ENCODE data around the gene MTA1. TPM values are rescaled to one million over a fixed set of nuclear protein-coding genes. Genes with fewer than 3 reads are reported as not detected.

Gene MTA1
- total RNA-seq, 1 donor from 2014 or later, result 192 TPM

DNA sequence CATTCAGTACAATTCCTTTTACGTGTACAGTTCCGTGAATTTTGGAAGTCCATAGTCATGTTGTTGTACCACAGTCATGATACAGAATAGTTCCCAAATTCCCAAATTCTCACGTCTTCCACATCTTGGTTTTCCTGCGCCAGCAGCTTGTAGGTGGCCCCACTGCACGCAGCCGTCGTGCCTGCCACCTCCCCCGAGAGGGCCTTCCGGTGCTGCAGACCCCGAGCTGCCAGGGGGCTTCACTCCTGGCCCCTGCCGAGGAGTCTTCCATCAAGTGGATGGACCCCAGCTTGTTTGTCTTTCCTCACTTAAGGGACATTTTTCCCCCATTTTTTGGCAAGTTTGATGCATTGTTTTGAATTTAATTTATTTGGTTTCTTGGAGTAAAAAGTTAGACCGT lies 16.8 kb downstream of the MTA1 start:
- intact Hi-C loops (cut with DNase I), result no loop called here
- ATAC-seq, result no peak
- no peak for DNase-seq (ENCODE audit: missing footprints)

DNA sequence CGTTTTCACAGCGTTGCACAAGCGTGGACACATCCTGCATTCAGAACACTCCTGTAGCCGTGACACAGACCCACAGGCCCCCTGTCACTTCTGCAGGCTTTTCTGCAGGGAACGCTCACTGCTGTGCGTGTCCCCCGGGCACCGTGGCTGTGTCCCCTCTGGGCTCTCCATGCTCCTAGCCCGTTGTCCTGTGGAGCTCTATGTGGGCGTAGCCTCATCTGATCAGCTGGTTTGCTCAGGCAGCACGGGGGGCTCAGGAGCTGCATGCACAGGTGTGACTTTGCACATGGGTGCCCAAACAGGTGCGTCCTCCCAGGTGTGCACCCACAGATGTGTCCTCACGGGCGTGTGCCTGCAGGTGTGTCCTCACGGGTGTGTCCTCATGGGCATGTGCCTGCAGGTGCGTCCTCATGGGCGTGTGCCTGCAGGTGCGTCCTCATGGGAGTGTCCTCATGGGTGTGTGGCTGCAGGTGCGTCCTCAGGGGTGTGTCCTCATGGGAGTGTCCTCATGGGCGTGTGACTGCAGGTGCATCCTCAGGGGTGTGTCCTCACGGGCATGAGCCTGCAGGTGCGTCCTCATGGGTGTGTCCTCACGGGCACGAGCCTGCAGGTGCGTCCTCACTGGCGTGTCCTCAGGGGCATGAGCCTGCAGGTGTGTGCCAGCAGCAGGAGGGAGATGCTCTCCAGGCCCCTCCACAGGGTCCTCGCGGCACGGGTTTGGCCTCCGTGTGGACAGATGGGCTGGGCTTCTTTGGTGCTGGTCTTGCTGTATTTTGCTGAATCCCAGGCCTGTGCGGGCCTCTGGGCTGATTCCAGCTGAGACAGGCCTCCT lies 17.5 kb downstream of the MTA1 start:
- no peak for ATAC-seq
- intact Hi-C loops (cut with DNase I), result no loop called here
- DNase-seq (ENCODE audit: missing footprints), result peak; percentile 49

DNA sequence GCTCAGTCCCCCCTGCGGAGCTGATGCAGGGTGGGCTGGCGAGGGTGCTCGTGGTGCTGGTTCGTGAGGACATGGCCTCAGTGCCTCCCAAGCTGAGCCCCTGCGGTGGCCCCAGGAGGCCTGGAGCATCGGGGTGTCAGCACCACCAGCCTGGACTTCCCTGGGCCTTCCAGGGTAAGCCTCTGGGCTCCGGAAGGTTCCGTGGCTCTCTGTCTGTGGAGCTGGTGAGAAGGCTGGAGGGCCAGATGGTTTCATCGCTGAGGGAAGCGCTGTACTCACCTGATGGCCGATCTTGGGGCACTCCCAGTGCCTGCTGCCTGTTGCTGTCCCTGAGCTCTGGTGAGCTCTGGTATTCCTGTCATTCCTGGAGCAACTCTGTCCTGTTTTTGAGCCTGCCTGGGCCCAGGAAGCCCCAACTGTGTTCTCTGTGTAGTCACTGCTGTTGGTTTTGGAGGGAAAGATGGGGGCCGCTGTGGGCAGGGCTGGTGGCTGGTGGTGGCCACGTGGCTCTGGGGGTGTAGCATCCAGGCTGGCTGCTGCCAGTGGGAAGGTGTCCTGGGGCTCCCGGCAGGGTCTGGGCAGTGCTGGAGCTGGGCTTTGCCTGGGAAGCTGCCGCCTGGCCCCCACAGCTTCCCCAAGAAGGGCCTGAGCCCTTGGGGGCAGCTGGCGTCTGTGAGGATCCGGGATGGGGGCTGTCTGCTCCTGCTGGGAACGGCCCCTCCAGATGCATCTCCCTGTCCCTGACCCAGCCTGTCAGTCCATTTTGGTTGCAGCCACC lies 18.3 kb downstream of the MTA1 start:
- intact Hi-C loops (cut with DNase I), result no loop called here
- ATAC-seq (no peak), DNase-seq (ENCODE audit: missing footprints) (peak; percentile 37)

DNA sequence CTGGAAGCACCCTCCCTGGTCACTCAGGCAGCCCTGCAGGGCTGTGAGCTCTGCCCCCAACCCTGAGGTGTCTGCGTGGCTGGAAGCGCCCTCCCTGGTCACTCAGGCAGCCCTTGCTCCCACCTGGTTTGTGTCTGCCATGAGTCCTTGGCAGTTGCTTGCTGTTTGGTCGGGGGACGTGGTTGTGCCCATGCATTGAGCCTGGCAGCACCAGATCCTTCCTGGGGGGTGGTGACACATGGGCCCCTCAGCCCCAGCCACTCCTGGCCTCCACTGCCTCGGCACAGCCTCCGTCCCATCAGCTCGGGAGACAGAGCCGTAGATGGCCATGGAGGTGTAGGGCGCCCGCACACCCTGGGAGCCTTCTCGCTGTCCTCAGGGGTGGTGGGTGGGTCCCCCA lies 19.6 kb downstream of the MTA1 start:
- intact Hi-C loops (cut with DNase I), result no loop called here
- peak; percentile 39 for DNase-seq (ENCODE audit: missing footprints)
- ATAC-seq, result no peak

DNA sequence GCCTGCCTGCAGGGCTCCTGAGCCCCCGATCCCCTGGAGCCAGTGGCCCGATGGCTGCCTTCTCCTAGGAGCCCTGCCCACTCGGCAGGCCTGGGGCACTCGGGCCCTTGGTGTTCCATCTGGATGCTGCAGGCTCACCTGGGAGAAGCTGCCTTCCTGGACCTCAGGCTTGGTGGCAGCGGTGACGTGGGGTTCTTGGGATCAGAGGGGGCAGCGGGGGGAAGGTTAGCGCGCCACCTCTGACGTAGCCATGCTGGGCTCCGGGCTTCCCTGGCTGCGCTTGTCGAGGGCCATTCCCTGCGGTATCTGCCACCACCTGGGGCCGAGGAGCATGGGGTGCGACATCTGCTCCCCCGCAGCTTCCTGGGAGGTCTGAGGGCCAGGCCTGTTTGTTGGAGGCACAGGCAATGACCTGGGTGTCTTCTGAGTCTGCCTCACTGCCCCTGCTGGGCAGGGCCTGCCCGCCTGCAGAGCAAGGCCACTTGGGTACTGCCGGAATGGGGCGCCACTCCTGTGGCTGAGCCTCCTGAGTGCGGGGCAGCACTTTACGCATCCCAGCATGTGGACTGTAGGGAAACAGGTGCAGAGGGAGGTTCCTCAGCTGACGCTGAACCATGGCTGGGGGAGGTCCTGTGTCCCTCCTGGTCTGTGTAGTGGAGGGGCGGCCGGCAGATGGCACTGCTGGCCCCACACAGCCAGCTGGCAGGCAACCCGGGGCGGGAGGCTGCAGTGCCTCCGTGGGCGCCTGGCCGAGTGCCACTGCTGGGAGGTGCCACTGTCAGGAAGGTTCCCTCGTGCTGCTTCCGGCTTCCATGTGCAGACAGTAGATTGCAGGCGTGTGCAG lies 20.3 kb downstream of the MTA1 start:
- ATAC-seq, result no peak
- DNase-seq (ENCODE audit: missing footprints), result peak; percentile 37
- intact Hi-C loops (cut with DNase I), result no loop called here

DNA sequence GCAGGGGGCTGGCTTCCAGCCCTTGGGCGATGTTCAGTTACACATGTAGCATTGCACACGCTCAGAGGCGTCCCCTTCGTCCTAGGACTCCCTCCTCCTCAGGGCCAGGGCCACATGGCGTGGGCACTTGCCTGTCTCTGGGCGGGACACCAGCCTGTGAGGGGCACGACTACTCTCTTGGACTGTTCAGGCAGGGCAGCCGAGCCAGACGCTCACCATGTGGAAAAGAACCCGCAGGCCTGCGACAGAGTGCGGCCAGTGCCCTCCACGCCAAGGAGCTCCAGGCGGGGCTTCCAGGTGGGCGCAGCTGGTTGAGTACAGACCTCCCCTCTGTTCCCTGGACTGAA lies 20.9 kb downstream of the MTA1 start:
- DNase-seq (ENCODE audit: missing footprints) (peak; percentile 32), ATAC-seq (no peak)
- intact Hi-C loops (cut with DNase I), result no loop called here

DNA sequence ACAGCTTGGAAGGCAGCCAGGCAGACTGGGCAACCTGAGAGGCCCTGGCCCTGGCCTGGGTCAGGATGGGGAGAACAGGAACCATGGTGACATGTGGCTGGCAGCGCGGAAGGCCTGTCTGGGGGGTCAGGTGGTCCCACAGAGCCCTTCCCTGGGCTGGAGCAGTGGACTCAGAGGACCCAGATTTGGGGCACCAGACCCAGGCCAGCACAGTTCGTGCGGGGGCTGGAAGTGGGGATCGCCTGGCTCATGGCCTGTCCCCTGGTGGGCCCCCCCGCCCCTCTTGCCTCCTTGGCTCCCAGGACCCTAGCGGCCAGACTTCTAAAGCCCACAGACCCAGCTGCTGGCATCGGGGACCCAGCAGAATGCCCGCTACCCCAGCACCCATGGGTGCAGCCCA lies 21.4 kb downstream of the MTA1 start:
- ATAC-seq (no peak), DNase-seq (ENCODE audit: missing footprints) (no peak)
- intact Hi-C loops (cut with DNase I), result no loop called here

DNA sequence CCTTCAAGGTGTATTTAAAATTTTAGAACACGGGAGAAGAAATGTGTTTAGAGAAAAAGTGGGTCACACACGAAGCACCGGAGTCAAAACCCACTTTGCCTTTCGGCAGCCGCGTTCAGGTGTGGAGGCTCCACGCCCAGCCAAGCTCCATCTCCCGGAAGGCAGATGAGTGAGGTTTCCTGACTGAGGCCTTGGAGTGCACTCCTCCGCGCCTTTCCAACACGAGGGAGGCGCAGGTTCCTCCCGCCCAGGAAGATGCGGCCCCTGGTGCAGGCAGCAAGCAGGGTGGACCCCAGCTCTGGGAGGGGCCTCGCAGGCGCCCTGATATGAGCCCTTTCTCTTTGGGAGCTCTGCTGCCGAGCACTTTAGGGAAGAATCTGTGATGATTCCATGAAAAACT lies 22.5 kb downstream of the MTA1 start:
- DNase-seq (ENCODE audit: missing footprints) (peak; percentile 42), ATAC-seq (no peak)
- intact Hi-C loops (cut with DNase I), result no loop called here

DNA sequence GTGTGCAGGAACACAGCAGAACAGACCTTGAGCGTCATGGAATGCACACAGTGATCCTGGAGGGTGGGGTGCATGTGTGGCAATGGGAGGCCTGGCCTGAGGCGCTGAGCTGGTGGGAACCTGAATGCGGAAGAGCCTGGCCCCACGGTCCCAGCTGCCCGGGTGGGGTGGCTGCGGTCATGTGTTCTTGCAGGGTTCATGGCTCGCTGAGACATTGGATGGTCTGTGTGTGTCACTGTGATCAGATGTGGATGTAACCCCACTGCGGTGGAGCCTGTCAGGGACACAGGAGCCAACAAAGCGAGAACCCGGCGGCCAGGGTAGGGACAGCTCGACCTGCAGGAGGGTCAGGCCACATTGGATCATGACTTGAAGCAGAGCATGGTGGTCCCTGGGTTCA lies 23.2 kb downstream of the MTA1 start:
- intact Hi-C loops (cut with DNase I), result no loop called here
- ATAC-seq, result no peak
- DNase-seq (ENCODE audit: missing footprints), result no peak

DNA sequence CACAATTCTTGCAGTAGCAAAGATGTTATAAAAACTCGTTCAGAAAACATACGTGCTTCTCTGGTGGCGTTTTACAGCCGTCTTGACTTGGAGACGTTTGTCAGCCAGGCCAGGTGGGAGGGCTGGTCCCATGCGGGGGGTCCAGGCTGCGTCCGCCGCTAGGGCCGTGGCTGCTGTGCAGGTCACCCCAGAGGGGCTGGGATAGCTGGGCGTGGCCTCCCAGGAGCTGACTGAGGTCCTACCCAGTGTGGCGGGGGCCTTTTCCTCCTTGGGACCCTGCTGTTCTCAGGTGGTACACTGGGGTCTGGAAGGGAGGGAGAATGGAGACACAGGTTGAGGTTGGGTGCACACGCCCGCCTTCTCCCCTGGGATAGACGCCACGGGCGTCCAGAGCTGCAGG lies 25.2 kb downstream of the MTA1 start:
- DNase-seq (ENCODE audit: missing footprints), result no peak
- no peak for ATAC-seq
- intact Hi-C loops (cut with DNase I), result loop anchor here (5.0 kb wide), 1 partner anchor 73 kb away; no protein-coding TSS in a partner anchor

DNA sequence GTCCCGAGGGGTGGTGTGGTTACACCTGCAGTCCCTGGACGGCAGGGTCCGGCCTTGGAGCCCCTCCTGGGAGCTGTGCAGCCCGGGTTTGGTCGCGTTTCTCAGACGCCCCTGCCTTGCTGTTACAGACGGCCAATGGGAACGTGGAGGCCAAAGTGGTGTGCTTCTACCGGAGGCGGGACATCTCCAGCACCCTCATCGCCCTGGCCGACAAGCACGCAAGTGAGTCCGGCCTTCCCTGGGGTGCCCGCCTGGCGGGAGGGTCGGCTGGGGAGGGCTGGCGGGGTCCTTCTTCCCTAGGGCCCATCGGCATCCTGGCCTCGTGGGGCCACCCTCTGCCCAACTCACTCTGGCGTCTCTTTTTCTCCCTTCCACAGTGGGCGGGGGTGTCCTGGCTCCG lies 25.7 kb downstream of the MTA1 start:
- DNase-seq (ENCODE audit: missing footprints) (no peak), ATAC-seq (no peak)
- intact Hi-C loops (cut with DNase I), result loop anchor here (5.0 kb wide), 1 partner anchor 73 kb away; no protein-coding TSS in a partner anchor

DNA sequence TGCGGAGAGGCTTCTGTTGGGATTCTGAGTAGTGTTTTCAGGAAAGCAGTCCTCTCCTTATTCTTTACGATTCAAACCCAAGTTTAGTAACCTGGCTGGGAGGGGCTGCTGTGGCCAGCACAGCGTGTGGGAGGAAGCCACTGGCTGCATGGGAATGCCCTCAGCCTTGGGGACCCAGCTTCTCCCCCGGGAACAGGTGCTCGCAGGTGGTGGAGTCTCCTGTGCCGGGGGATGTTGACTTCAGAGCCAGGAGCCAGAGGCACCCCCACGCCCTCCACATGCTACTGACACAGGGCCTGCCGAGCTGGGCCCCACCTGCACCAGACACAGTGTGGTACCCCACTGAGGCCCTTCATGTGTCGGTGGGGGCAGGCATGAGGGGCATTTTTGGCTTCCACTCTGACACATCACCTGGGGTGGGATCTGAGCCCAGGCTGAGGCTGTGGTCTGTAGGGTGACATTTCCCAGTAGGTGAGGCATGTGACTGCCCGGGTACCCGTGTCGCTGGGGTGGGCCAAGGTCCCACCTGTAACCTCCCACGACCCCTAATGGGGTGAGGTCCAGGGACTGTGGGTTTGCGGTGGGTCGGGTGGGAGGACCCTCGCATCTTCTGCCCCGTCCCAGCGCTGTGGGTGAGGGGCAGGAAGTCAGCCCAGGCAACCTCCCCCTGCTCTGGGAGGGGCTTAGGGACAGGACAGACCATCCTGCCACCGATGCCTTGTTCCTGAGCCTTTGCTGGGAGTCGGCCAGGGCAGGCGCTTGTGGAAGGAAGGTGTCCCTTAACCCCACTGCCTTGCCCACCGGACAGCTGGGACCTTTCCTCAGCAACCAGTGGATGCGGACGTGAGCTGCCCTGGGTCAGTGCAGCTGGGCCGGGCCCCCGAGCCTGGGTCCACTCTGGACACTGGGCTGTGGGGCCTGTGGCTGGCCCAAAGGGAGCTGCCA lies 26.5 kb downstream of the MTA1 start:
- no peak for DNase-seq (ENCODE audit: missing footprints)
- intact Hi-C loops (cut with DNase I), result loop anchor here (5.0 kb wide), 1 partner anchor 74 kb away; no protein-coding TSS in a partner anchor

DNA sequence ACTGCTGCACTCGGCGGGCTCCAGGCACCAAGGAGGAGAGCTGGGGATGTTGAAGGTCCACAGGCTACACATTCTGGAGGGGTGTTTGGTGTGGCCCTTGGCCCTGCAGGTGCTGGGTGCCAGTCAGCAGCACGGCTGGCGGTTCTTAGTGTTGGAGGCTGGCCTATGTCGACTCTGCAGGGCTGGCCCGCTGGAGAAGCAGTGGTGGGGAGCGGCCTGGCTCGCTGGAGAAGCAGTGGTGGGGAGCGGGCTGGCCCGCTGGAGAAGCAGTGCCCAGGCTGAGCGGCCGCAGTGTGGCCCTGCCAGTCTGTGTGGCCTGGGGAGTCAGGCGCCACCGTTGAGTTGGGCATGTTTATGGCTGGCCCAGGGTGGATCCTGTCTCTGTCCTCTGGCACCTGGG lies 27.3 kb downstream of the MTA1 start:
- no peak for DNase-seq (ENCODE audit: missing footprints)
- intact Hi-C loops (cut with DNase I), result loop anchor here (5.0 kb wide), 1 partner anchor 75 kb away; no protein-coding TSS in a partner anchor
- ATAC-seq, result no peak

More for the DNA sequence above, 26.5 kb downstream of the MTA1 start:
- ATAC-seq, result no peak

DNA sequence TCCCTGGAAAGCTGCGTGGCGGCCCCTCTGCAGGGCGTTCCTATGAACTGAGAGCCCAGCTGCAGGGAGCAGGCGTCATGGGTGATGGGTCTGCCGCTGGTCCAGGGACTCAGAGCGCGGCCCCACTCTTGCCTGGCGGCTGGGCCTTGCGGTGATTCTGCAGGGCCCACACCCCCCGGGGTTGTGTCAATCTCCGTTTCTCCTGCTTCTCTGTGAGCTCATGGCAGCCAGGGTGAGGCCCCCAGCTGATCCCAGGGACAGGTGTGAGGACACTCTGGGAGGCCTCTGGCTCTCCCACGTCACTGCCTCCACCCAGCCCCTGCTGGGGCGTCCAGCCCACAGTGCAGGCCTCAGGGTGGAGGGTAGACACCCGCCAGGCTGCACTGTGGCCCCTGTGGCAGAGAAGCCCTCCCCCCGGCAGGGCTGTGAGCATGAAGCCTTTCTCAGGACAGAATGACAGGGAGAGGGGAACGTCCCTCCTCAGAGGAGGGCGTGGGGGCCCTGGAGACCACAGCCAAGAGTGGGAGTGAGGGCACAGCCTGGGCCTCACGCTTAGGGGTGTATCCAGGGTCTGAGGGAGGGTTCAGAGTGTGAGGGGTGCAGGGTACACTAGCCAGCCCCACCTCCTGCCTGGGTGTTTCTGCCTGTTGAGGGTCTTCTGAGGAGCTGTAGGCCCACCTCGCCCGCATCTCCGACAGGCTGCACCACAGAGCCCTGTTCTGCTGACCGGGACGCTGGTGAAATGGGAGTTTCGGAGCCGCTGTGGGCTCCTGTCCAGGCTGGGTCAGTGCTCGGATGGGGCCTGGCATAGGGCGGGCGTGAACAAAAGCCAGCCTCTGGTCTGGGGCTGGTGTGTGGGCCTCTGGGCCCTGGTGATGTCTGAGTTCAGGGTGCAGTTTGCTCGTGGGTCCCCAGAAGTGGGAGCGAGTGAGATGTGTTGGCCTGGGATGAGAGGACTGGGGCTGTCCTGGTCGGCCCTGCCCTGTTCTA lies 28.3 kb downstream of the MTA1 start:
- ATAC-seq (peak; percentile 4), DNase-seq (ENCODE audit: missing footprints) (no peak)
- intact Hi-C loops (cut with DNase I), result loop anchor here (1.0 to 5.0 kb wide), 3 partner anchors 27 to 76 kb away; partner anchors contain the start of gene CRIP2

DNA sequence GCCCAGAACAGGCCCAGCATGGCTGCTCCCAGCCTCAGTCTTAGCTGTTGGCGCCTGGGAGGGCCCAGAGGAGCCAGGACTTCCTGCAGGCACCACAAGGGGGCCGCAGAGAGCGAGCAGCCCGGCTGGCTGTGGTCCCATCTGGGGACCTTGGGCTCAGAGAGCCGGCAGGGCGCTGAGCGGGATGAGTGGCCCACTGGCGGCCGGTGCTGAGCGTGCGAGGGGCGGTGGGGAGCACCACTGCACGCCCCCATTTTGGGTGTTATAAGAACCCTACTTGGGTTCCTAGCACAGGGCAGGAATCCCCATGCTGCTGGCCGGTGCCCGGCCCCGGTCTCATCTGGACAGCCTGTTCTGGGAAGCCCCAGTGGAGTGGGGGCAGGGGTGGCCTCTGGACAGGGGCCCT lies 29.1 kb downstream of the MTA1 start:
- intact Hi-C loops (cut with DNase I), result loop anchor here (1.0 to 5.0 kb wide), 3 partner anchors 26 to 76 kb away; partner anchors contain the start of gene CRIP2
- ATAC-seq, result peak; percentile 88
- DNase-seq (ENCODE audit: missing footprints), result peak; percentile 88

DNA sequence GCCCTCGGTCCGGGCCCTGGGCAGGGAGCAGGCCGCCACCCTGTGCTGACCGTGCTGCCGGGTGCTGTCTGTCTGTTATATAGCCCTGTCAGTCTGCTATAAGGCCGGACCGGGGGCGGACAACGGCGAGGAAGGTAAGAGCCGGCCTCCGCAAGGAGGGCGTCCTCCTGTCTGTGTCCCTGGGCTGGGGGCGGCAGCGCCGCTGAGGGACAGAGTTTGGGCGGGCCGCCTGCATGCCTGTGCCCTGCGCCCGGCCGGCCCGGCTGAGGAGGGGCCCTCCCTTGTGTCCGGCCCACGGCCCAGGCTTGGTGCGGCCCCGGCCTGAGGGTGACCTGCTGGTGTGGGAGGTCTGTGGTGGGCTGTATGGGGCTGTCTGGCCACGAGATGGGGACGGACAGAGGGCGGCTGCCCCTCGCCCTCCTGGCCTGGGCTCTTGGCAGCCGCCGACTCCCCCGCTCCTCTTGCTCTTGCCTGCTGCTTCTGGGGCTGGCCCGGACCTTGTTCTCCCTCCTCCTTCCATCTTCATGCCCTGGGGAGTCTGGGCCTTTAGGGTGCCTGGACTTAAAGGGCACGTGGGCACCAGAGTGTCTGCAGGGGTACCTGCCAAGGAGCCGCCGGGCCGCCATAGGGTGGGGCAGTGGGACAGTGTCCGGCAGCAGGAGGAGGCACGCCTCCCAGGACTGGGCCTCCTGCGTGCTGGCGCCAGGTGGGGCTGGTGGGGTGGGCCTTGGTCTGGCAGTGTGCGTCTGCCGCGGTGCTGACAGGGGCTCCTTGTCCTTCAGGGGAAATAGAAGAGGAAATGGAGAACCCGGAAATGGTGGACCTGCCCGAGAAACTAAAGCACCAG lies 29.9 kb downstream of the MTA1 start:
- ATAC-seq, result peak; percentile 20
- no peak for DNase-seq (ENCODE audit: missing footprints)
- intact Hi-C loops (cut with DNase I), result loop anchor here (2.0 to 5.0 kb wide), 2 partner anchors 25 to 77 kb away; partner anchors contain the start of gene CRIP2
